BJ (cell line): ENCODE data around the gene ASIC3. TPM values are rescaled to one million over a fixed set of nuclear protein-coding genes. Genes with fewer than 3 reads are reported as not detected.

Source experiments
- CTCF ChIA-PET: fragments of 350-600 bp; formaldehyde crosslinking; extraction: SDS; loops from one replicate; lab custom pipeline; 2021; ENCODE audit warnings: antibody characterized with exemption, inconsistent platforms; lab: Yijun Ruan, JAX
- POLR2A ChIA-PET: fragments of 300-600 bp; sonication (Branson Sonifier 250); formaldehyde crosslinking; extraction: SDS; loops from one replicate; lab custom pipeline; 2021; ENCODE audit warnings: antibody characterized with exemption; lab: Charles Lee
- DNase-seq: peaks from one replicate; pipeline ENCODE4 v3.0.0-alpha.2; 2011; ENCODE audit warnings: low read depth
- H3K27me3 ChIP-seq: 2 replicates; pipeline ENCODE4 v1.6.0; 2011; ENCODE audit warnings: low read length; ENCODE audit not compliant: control insufficient read depth, insufficient read depth
- H3K36me3 ChIP-seq: 2 replicates; pipeline ENCODE4 v1.5.1; 2011; ENCODE audit warnings: low read length; ENCODE audit not compliant: control insufficient read depth, insufficient read depth
- H3K4me3 ChIP-seq: 2 replicates; pipeline ENCODE4 v1.5.1; 2011; ENCODE audit warnings: low read depth, mild to moderate bottlenecking, control low read depth, low read length
- CTCF ChIP-seq: IDR thresholded peaks from 2 replicates; pipeline ENCODE4 v1.5.1; 2011; ENCODE audit warnings: low read depth, mild to moderate bottlenecking, control low read depth, inconsistent platforms, low read length, moderate library complexity; ENCODE audit not compliant: insufficient read depth
- polyA plus RNA-seq: library from polyadenylated mRNA; depleted of rRNA; stranded (reverse); fragments of >200 nt; gene quantifications from 2 replicates; pipeline ENCODE4 v1.2.3, GENCODE V29; 2011

The ASIC3 gene
- polyA plus RNA-seq, 1 experiment, result 0.45 TPM

- no peak for DNase-seq
- Histone ChIP-seq H3K4me3 (peak within 1 kb of the TSS; percentile 79), H3K36me3 (peaks cover 12% of the 10 kb centered on the region), H3K27me3 (no peaks in the 10 kb centered on the region)
- ChIA-PET CTCF (interaction anchor here (0.9 to 2.1 kb wide), 2 partner anchors 20 to 33 kb away, joined by 3 to 5 read pairs; no protein-coding TSS in a partner anchor), POLR2A (interaction anchor here (0.6 kb wide), 2 partner anchors 22 to 24 kb away, joined by 3 read pairs; no protein-coding TSS in a partner anchor)
- TF ChIP-seq CTCF, result no peak
These were observed 32.3 kb downstream of the ASIC3 start, which contains the start of gene FASTK for GRCh38 chr7:151080522-151081169. TSS of gene FASTK (minus strand) at chr7:151080809. CDS start at chr7:151080766, 43 bp downstream.

- ChIA-PET POLR2A (interaction anchor here (0.6 kb wide), 2 partner anchors 23 kb away, joined by 3 read pairs; no protein-coding TSS in a partner anchor), CTCF (interaction anchor here (0.9 to 3.1 kb wide), 5 partner anchors 20 to 63 kb away, joined by 3 to 13 read pairs (median 5); no protein-coding TSS in a partner anchor)
- peak overlapping the region; percentile 30 for H3K4me3 ChIP-seq
- no peak for DNase-seq
- peaks cover 8% of the 10 kb centered on the region for H3K36me3 ChIP-seq
- H3K27me3 ChIP-seq, result no peaks in the 10 kb centered on the region
- no peak for TF ChIP-seq CTCF
These were observed 33.1 kb downstream of the ASIC3 start for GRCh38 chr7:151081170-151082101.

- Histone ChIP-seq H3K27me3 (no peaks in the 10 kb centered on the region), H3K36me3 (peaks cover 3% of the 10 kb centered on the region), H3K4me3 (peak overlapping the region; percentile 81)
- POLR2A ChIA-PET, result no interaction called here
- no peak for TF ChIP-seq CTCF
- DNase-seq, result no peak
- CTCF ChIA-PET, result interaction anchor here (0.6 to 3.1 kb wide), 9 partner anchors 21 to 175 kb away, joined by 3 to 13 read pairs (median 5); partner anchors contain the start of gene ABCB8
These were observed 34.1 kb downstream of the ASIC3 start for GRCh38 chr7:151082141-151083070.

- ChIA-PET POLR2A (no interaction called here), CTCF (interaction anchor here (0.6 to 3.1 kb wide), 8 partner anchors 23 to 175 kb away, joined by 3 to 13 read pairs (median 4); partner anchors contain the start of gene ABCB8)
- H3K4me3 ChIP-seq, result peak within 1 kb of the TSS; percentile 81
- DNase-seq, result no peak
- H3K36me3 ChIP-seq, result peaks cover 3% of the 10 kb centered on the region; the same call in 1 of the 2 replicates
- TF ChIP-seq CTCF, result no peak
- no peaks in the 10 kb centered on the region for H3K27me3 ChIP-seq
These were observed 34.9 kb downstream of the ASIC3 start, which contains the start of gene TMUB1 for GRCh38 chr7:151083071-151083823. TSS of gene TMUB1 (minus strand) at chr7:151083493. CDS start at chr7:151082563, 930 bp downstream.
